Neural progenitor cell (in vitro differentiated cells): Measurements from ENCODE around the gene AURKA.

Experiments used
- CTCF ChIP-seq: fragments of 200-600 bp; sonication (generic); IDR thresholded peaks from 2 replicates; pipeline ENCODE4 v1.5.1; 2017; ENCODE audit warnings: antibody characterized with exemption, mild to moderate bottlenecking
- EZH2phosphoT487 ChIP-seq: fragments of 200-600 bp; sonication (generic); IDR thresholded peaks from 2 replicates; pipeline ENCODE4 v1.6.1; 2017; ENCODE audit warnings: antibody characterized with exemption

GRCh38 chr20:56348305-56348693 lies 43.7 kb downstream of the AURKA start:
- TF ChIP-seq CTCF (no peak), EZH2phosphoT487 (no peak)
